Endothelial cell of umbilical vein (primary cell): ENCODE data around the gene GMPR2. TPM values are rescaled to one million over a fixed set of nuclear protein-coding genes. Genes with fewer than 3 reads are reported as not detected.

Experiments
- BruUV-seq: library from RNA; stranded (reverse); fragments of 400-500 nt; replicated peaks from 2 replicates; lab custom pipeline; 2021; lab: Mats Ljungman, UMichigan
- CTCF ChIA-PET: fragments of 300-600, 350-600 bp; sonication (Branson Sonifier 250); formaldehyde crosslinking; loops from one replicate; lab custom pipeline; 2021; ENCODE audit warnings: antibody characterized with exemption, inconsistent platforms; lab: Charles Lee
- POLR2A ChIA-PET: fragments of 300-600, 350-600 bp; sonication (Branson Sonifier 250); formaldehyde crosslinking; loops from one replicate; lab custom pipeline; 2021; ENCODE audit warnings: antibody characterized with exemption, inconsistent platforms; lab: Charles Lee
- DNase-seq: peaks from one replicate; pipeline ENCODE4 v3.0.0-alpha.2; 2011; ENCODE audit warnings: low read depth, low spot score
- FAIRE-seq: peaks from 2 replicates; lab custom pipeline; 2011; peaks lifted over from hg19 to GRCh38; lab: Jason Lieb, UNC
- H2AFZ ChIP-seq: 2 replicates; pipeline ENCODE4 v1.6.0; 2012; ENCODE audit warnings: low read depth, low read length, control low read depth, inconsistent platforms
- H3K27ac ChIP-seq: 2 replicates; pipeline ENCODE4 v1.5.1; 2011; ENCODE audit warnings: low read depth, mild to moderate bottlenecking, control low read depth, low read length, moderate library complexity; ENCODE audit not compliant: insufficient read depth
- H3K27me3 ChIP-seq, 2 experiments: 2 replicates each; pipeline versions ENCODE4 v1.6.0 to v1.6.1; 2011; ENCODE audit warnings: low read length in 2 of 2, mixed read lengths in 1 of 2; ENCODE audit not compliant: control insufficient read depth in 2 of 2, insufficient read depth in 2 of 2
- H3K36me3 ChIP-seq, 2 experiments: 2 replicates in 1 of 2; 3 replicates in 1 of 2; pipeline ENCODE4 v1.5.1; 2011; ENCODE audit warnings: low read length in 2 of 2, mild to moderate bottlenecking in 1 of 2, moderate library complexity in 1 of 2; ENCODE audit not compliant: control insufficient read depth in 2 of 2, insufficient read depth in 2 of 2; ENCODE audit errors: extremely low read depth in 1 of 2
- H3K4me1 ChIP-seq: 3 replicates; pipeline ENCODE4 v1.5.1; 2011; ENCODE audit warnings: mild to moderate bottlenecking, low read length; ENCODE audit not compliant: control insufficient read depth, insufficient read depth; ENCODE audit errors: extremely low read depth
- H3K4me2 ChIP-seq: 2 replicates; pipeline ENCODE4 v1.6.1; 2011; ENCODE audit warnings: low read length, control low read depth, mixed read lengths; ENCODE audit not compliant: insufficient read depth
- H3K4me3 ChIP-seq, 3 experiments: fragments of 200-600 bp in 1 of 3; sonication (generic), shearing (Covaris generic) in 1 of 3; replicated peaks in 1 of 3; 2 replicates each; pipeline ENCODE4 v1.5.1; 2011 to 2016; ENCODE audit warnings: control low read depth in 3 of 3, low read length in 3 of 3, mild to moderate bottlenecking in 2 of 3, inconsistent platforms in 1 of 3, low read depth in 1 of 3, moderate library complexity in 1 of 3; ENCODE audit not compliant: insufficient read depth in 1 of 3
- H3K79me2 ChIP-seq: 2 replicates; pipeline ENCODE4 v1.6.0; 2012; ENCODE audit warnings: low read length, inconsistent platforms; ENCODE audit not compliant: control insufficient read depth, insufficient read depth
- H3K9ac ChIP-seq: replicated peaks from 2 replicates; pipeline ENCODE3; 2011; ENCODE audit warnings: low read length, control low read depth; ENCODE audit not compliant: insufficient read depth; ENCODE audit errors: extremely low read depth
- H3K9me1 ChIP-seq: replicated peaks from 3 replicates; pipeline ENCODE4 v1.6.0; 2011; ENCODE audit warnings: mild to moderate bottlenecking, low read length; ENCODE audit not compliant: control insufficient read depth, insufficient read depth; ENCODE audit errors: extremely low read depth
- H3K9me3 ChIP-seq: replicated peaks from 2 replicates; pipeline ENCODE4 v1.5.1; 2012; ENCODE audit warnings: low read length, inconsistent platforms; ENCODE audit not compliant: control insufficient read depth, insufficient read depth
- H4K20me1 ChIP-seq: replicated peaks from 2 replicates; pipeline ENCODE3; 2011; ENCODE audit warnings: mild to moderate bottlenecking, low read length; ENCODE audit not compliant: control insufficient read depth, insufficient read depth; ENCODE audit errors: extremely low read depth
- CTCF ChIP-seq, 2 donors: IDR thresholded peaks; 1 replicate in 1 of 2; 2 replicates in 1 of 2; pipeline ENCODE4 v1.5.1; 2011; ENCODE audit warnings: low read length in 2 of 2, mild to moderate bottlenecking in 2 of 2, moderate library complexity in 2 of 2, control low read depth in 1 of 2, inconsistent platforms in 1 of 2, low read depth in 1 of 2; ENCODE audit not compliant: insufficient read depth in 1 of 2; ENCODE audit errors: extremely low read depth in 1 of 2
- EZH2 ChIP-seq: IDR thresholded peaks from 2 replicates; pipeline ENCODE4 v1.6.1; 2012; ENCODE audit warnings: borderline replicate concordance, low read depth, mild to moderate bottlenecking, moderate library complexity, low read length, inconsistent platforms; ENCODE audit not compliant: severe bottlenecking
- FOS ChIP-seq: IDR thresholded peaks from 2 replicates; pipeline ENCODE4 v1.6.1; 2011; ENCODE audit warnings: mild to moderate bottlenecking, low read length, moderate library complexity, borderline replicate concordance; ENCODE audit not compliant: insufficient read depth
- GATA2 ChIP-seq: IDR thresholded peaks from 2 replicates; pipeline ENCODE4 v1.7.0; 2011; ENCODE audit warnings: low read depth, mild to moderate bottlenecking, moderate library complexity, mixed read lengths, low read length; ENCODE audit not compliant: insufficient read length, insufficient read depth
- JUN ChIP-seq: IDR thresholded peaks from 2 replicates; pipeline ENCODE4 v1.6.1; 2011; ENCODE audit warnings: borderline replicate concordance, low read depth; ENCODE audit not compliant: insufficient read length, insufficient read depth
- MYC ChIP-seq: IDR thresholded peaks from one replicate; pipeline ENCODE4 v1.6.1; 2011; ENCODE audit warnings: mild to moderate bottlenecking, low read depth, low read length
- POLR2A ChIP-seq: IDR thresholded peaks from 2 replicates; pipeline ENCODE4 v1.6.1; 2012; ENCODE audit warnings: low read depth, mild to moderate bottlenecking, control low read depth, low read length
- POLR2AphosphoS5 ChIP-seq: IDR thresholded peaks from 2 replicates; pipeline ENCODE4 v1.6.1; 2012; ENCODE audit warnings: low read depth, mild to moderate bottlenecking, control low read depth, low read length, moderate library complexity; ENCODE audit not compliant: insufficient read depth
- dilution Hi-C: fragments of 300-500 bp; cut with MboI; formaldehyde crosslinking; loops from one replicate; pipeline ENCODE4 v1.15.0; 2019; ENCODE audit warnings: low sequenced_read_pairs; ENCODE audit not compliant: extremely low pct_ligation_motif_present
- intact Hi-C: fragments of 100-400 bp; cut with micrococcal nuclease; formaldehyde crosslinking; loops from one replicate; pipeline ENCODE4 v1.10.0; 2022
- polyA plus RNA-seq, 4 experiments: library from polyadenylated mRNA; depleted of rRNA in 3 of 4; stranded (reverse) in 3 of 4; unstranded in 1 of 4; fragments of >200 nt; gene quantifications; 2 replicates each; pipeline versions ENCODE4 v1.2.1 to v1.2.3, GENCODE V29; 2011 to 2012; ENCODE audit warnings: missing spikeins in 1 of 4
- small RNA-seq: library from RNA; depleted of rRNA; stranded (forward); fragments of <200 nt; gene quantifications from one replicate; pipeline ENCODE3, GENCODE V24; 2012; ENCODE audit warnings: low replicate concordance, low read depth; ENCODE audit not compliant: insufficient read depth, insufficient read length
- total RNA-seq: library from RNA; stranded (reverse); gene quantifications from 2 replicates; pipeline ENCODE4 v1.2.3, GENCODE V29; 2021
- TF ChIP-seq, protein P1 (sequence below): IDR thresholded peaks from 2 replicates; pipeline ENCODE4 v1.6.1; 2011; ENCODE audit not compliant: insufficient read depth, insufficient read length

GMPR2 gene
- total and polyA plus RNA-seq, 2 donors (not counting 3 experiments of a cell fraction or from before 2014, with no cell fraction given): 58.1 to 61.8 TPM

GRCh38 chr14:24286996-24287395 lies 54.3 kb downstream of the GMPR2 start:
- no peaks in the 10 kb centered on the region for H3K27me3 ChIP-seq
- TF ChIP-seq POLR2AphosphoS5 (no peak), POLR2A (no peak), MYC (no peak), GATA2 (no peak), EZH2 (no peak), FOS (no peak), JUN (no peak), CTCF (IDR thresholded peaks at IDR 0.05; ENCODE audit: extremely low read depth in 1 of 2, insufficient read depth in 1 of 2, low read depth in 1 of 2, low read length in 2 of 2) (no peak)
- TF ChIP-seq, protein P1, sequence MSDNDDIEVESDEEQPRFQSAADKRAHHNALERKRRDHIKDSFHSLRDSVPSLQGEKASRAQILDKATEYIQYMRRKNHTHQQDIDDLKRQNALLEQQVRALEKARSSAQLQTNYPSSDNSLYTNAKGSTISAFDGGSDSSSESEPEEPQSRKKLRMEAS: no peak
- FAIRE-seq (no peak), DNase-seq (no peak)
- BruUV-seq: no TSS peak
- intact Hi-C loops (no loop called here), dilution Hi-C loops (no loop called here)
- no peaks in the 10 kb centered on the region for H3K9me1 ChIP-seq
- H3K4me3 ChIP-seq: no peak overlapping the region
- peaks cover 0 to 8% of the 10 kb centered on the region in 2 experiments for H3K36me3 ChIP-seq
- ChIA-PET CTCF (interaction anchor here (1.4 kb wide), 1 partner anchor 21 kb away, joined by 4 read pairs; the partner anchor contains the start of gene CIDEB), POLR2A (no interaction called here)
- H3K9ac ChIP-seq: no peak overlapping the region
- no peak overlapping the region for H3K27ac ChIP-seq
- H4K20me1 ChIP-seq: no peaks in the 10 kb centered on the region
- H3K79me2 ChIP-seq: no peaks in the 10 kb centered on the region
- no peak overlapping the region for H3K4me2 ChIP-seq
- no peaks in the 10 kb centered on the region for H3K9me3 ChIP-seq
- H2AFZ ChIP-seq: no peak overlapping the region
- no peaks in the 10 kb centered on the region for H3K4me1 ChIP-seq

Small RNAs within 50 kb of the gene (small RNA-seq; reads per million reads assigned to genes)
- gene AL136295.4: not detected
- gene CHMP4A: 0.88 reads per million
- not detected for gene MDP1

Other genes starting within 250 kb of the GMPR2 start
Only the 30 nearest of the 34 such genes appear.
- not detected in 2 replicates for gene CARMIL3, start 180.9 kb upstream of the GMPR2 start, total RNA-seq
- 0.03 and 0.08 TPM in 2 replicates for gene CARMIL3, start 180.9 kb upstream of the GMPR2 start, polyA plus RNA-seq
- gene CPNE6, start 161.4 kb upstream of the GMPR2 start, total RNA-seq: not detected in 2 replicates
- gene CPNE6, start 161.4 kb upstream of the GMPR2 start, polyA plus RNA-seq: not detected in 2 replicates
- 24.5 and 25.1 TPM in 2 replicates for gene PCK2, start 138.6 kb upstream of the GMPR2 start, total RNA-seq
- 23.5 and 26.4 TPM in 2 replicates for gene PCK2, start 138.6 kb upstream of the GMPR2 start, polyA plus RNA-seq
- gene DCAF11, start 118.2 kb upstream of the GMPR2 start, total RNA-seq: 32.1 and 38.5 TPM in 2 replicates
- gene DCAF11, start 118.2 kb upstream of the GMPR2 start, polyA plus RNA-seq: 33.8 and 37.3 TPM in 2 replicates
- gene NRL, start 118.0 kb upstream of the GMPR2 start, total RNA-seq: 0.62 and 0.71 TPM in 2 replicates
- gene NRL, start 118.0 kb upstream of the GMPR2 start, polyA plus RNA-seq: 1.1 and 1.9 TPM in 2 replicates
- gene FITM1, start 102.3 kb upstream of the GMPR2 start, total RNA-seq: not detected in 2 replicates
- gene FITM1, start 102.3 kb upstream of the GMPR2 start, polyA plus RNA-seq: 0.54 and 0.81 TPM in 2 replicates
- gene PSME1, start 96.7 kb upstream of the GMPR2 start, total RNA-seq: 120 and 135 TPM in 2 replicates
- 68.1 and 98.1 TPM in 2 replicates for gene PSME1, start 96.7 kb upstream of the GMPR2 start, polyA plus RNA-seq
- 19.0 and 21.8 TPM in 2 replicates for gene EMC9, start 91.3 kb upstream of the GMPR2 start, total RNA-seq
- gene EMC9, start 91.3 kb upstream of the GMPR2 start, polyA plus RNA-seq: 31.8 and 38.0 TPM in 2 replicates
- gene PSME2, start 86.3 kb upstream of the GMPR2 start, total RNA-seq: 107 and 126 TPM in 2 replicates
- 66.5 and 69.8 TPM in 2 replicates for gene PSME2, start 86.3 kb upstream of the GMPR2 start, polyA plus RNA-seq
- gene RNF31, start 85.4 kb upstream of the GMPR2 start, total RNA-seq: 66.5 and 69.7 TPM in 2 replicates
- 32.3 TPM in 2 replicates for gene RNF31, start 85.4 kb upstream of the GMPR2 start, polyA plus RNA-seq
- 33.2 and 46.1 TPM in 2 replicates for gene IRF9, start 71.7 kb upstream of the GMPR2 start, total RNA-seq
- gene IRF9, start 71.7 kb upstream of the GMPR2 start, polyA plus RNA-seq: 44.6 and 55.3 TPM in 2 replicates
- gene REC8, start 60.8 kb upstream of the GMPR2 start, total RNA-seq: 29.6 and 33.6 TPM in 2 replicates
- gene REC8, start 60.8 kb upstream of the GMPR2 start, polyA plus RNA-seq: 8.7 and 12.5 TPM in 2 replicates
- gene IPO4, start 44.1 kb upstream of the GMPR2 start, total RNA-seq: 52.6 and 66.5 TPM in 2 replicates
- gene IPO4, start 44.1 kb upstream of the GMPR2 start, polyA plus RNA-seq: 24.6 and 27.6 TPM in 2 replicates
- gene TM9SF1, start 37.5 kb upstream of the GMPR2 start, total RNA-seq: 58.5 and 60.7 TPM in 2 replicates
- gene TM9SF1, start 37.5 kb upstream of the GMPR2 start, polyA plus RNA-seq: 64.4 and 71.5 TPM in 2 replicates
- gene TSSK4, start 27.2 kb upstream of the GMPR2 start, total RNA-seq: 0.42 and 0.74 TPM in 2 replicates
- 0.10 TPM in 1 of 2 replicates, not detected in the other for gene TSSK4, start 27.2 kb upstream of the GMPR2 start, polyA plus RNA-seq
- gene CHMP4A, start 19.4 kb upstream of the GMPR2 start, total RNA-seq: 39.7 and 40.9 TPM in 2 replicates
- 32.6 and 46.4 TPM in 2 replicates for gene CHMP4A, start 19.4 kb upstream of the GMPR2 start, polyA plus RNA-seq
- gene MDP1, start 16.9 kb upstream of the GMPR2 start, total RNA-seq: 8.1 and 9.9 TPM in 2 replicates
- 21.4 and 22.7 TPM in 2 replicates for gene MDP1, start 16.9 kb upstream of the GMPR2 start, polyA plus RNA-seq
- gene NEDD8, start 562 bp upstream of the GMPR2 start, total RNA-seq: 243 and 261 TPM in 2 replicates
- gene NEDD8, start 562 bp upstream of the GMPR2 start, polyA plus RNA-seq: 316 and 329 TPM in 2 replicates
- gene TINF2, start 9.7 kb downstream of the GMPR2 start, total RNA-seq: 53.7 and 58.5 TPM in 2 replicates
- gene TINF2, start 9.7 kb downstream of the GMPR2 start, polyA plus RNA-seq: 34.4 and 44.2 TPM in 2 replicates
- gene TGM1, start 30.2 kb downstream of the GMPR2 start, total RNA-seq: 3.4 and 3.9 TPM in 2 replicates
- 1.0 and 2.1 TPM in 2 replicates for gene TGM1, start 30.2 kb downstream of the GMPR2 start, polyA plus RNA-seq
- 29.3 and 29.5 TPM in 2 replicates for gene RABGGTA, start 38.7 kb downstream of the GMPR2 start, total RNA-seq
- gene RABGGTA, start 38.7 kb downstream of the GMPR2 start, polyA plus RNA-seq: 80.1 and 102 TPM in 2 replicates
- gene DHRS1, start 66.9 kb downstream of the GMPR2 start, total RNA-seq: 18.0 and 20.0 TPM in 2 replicates
- gene DHRS1, start 66.9 kb downstream of the GMPR2 start, polyA plus RNA-seq: 69.5 and 70.2 TPM in 2 replicates
- 30.9 and 31.0 TPM in 2 replicates for gene NOP9, start 66.9 kb downstream of the GMPR2 start, total RNA-seq
- 16.2 and 16.3 TPM in 2 replicates for gene NOP9, start 66.9 kb downstream of the GMPR2 start, polyA plus RNA-seq
- 4.6 and 5.2 TPM in 2 replicates for gene CIDEB, start 75.0 kb downstream of the GMPR2 start, total RNA-seq
- gene CIDEB, start 75.0 kb downstream of the GMPR2 start, polyA plus RNA-seq: 7.2 and 14.9 TPM in 2 replicates
- gene LTB4R2, start 77.2 kb downstream of the GMPR2 start, total RNA-seq: 9.1 and 13.1 TPM in 2 replicates
- gene LTB4R2, start 77.2 kb downstream of the GMPR2 start, polyA plus RNA-seq: 5.5 and 7.6 TPM in 2 replicates
- gene LTB4R, start 78.6 kb downstream of the GMPR2 start, total RNA-seq: 6.2 and 10.5 TPM in 2 replicates
- 9.1 and 11.7 TPM in 2 replicates for gene LTB4R, start 78.6 kb downstream of the GMPR2 start, polyA plus RNA-seq
- 84.0 and 87.0 TPM in 2 replicates for gene ADCY4, start 102.1 kb downstream of the GMPR2 start, total RNA-seq
- 81.6 and 101 TPM in 2 replicates for gene ADCY4, start 102.1 kb downstream of the GMPR2 start, polyA plus RNA-seq
- gene RIPK3, start 107.1 kb downstream of the GMPR2 start, total RNA-seq: 5.1 and 9.0 TPM in 2 replicates
- 2.4 and 3.1 TPM in 2 replicates for gene RIPK3, start 107.1 kb downstream of the GMPR2 start, polyA plus RNA-seq
- 88.1 and 88.5 TPM in 2 replicates for gene NFATC4, start 135.3 kb downstream of the GMPR2 start, total RNA-seq
- gene NFATC4, start 135.3 kb downstream of the GMPR2 start, polyA plus RNA-seq: 79.5 and 94.8 TPM in 2 replicates
- gene NYNRIN, start 166.1 kb downstream of the GMPR2 start, total RNA-seq: 42.8 and 45.1 TPM in 2 replicates
- gene NYNRIN, start 166.1 kb downstream of the GMPR2 start, polyA plus RNA-seq: 37.2 and 38.8 TPM in 2 replicates